Right renal pelvis (tissue), 4 donors: Measurements from ENCODE around the gene DKK3. TPM values are rescaled to one million over a fixed set of nuclear protein-coding genes. Genes with fewer than 3 reads are reported as not detected.

ENCODE experiments used
- DNase-seq, 4 donors: peaks; one replicate each; pipeline ENCODE4 v3.0.0-alpha.2; 2013; ENCODE audit warnings: low read depth in 4 of 4, low spot score in 3 of 4, missing footprints in 1 of 4
- polyA plus RNA-seq, 4 donors: library from polyadenylated mRNA; unstranded; fragments of 120-200 nt; gene quantifications; one replicate each; pipeline ENCODE4 v1.2.1, GENCODE V29; 2013; ENCODE audit not compliant: insufficient read length in 4 of 4

DKK3 gene
- polyA plus RNA-seq, 4 donors, result 71.7 to 80.8 (median 75.5) TPM

GRCh38 chr11:11985016-11985715 is 23.3 kb downstream of the DKK3 start:
- no peak for DNase-seq

DNA sequence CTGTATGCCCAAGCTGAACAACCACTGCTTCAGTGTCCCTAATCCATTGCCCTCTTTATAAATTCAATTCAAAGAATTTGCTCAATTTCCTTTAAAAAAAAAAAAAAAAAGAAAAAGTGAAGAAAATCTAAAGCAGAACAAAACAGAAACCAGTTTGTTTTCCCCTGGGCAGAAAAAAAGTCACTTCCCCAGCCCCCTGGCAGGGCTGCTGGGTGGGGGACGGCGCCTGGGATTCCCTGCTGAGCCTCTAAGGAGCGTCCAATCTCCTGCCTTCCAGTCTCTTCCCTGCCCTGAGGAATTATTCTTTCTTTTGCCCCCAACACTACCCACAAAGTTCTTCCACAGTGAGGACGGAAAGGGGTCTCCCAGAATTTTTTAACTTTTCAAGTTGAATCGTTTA is 23.9 kb downstream of the DKK3 start:
- no peak for DNase-seq

DNA sequence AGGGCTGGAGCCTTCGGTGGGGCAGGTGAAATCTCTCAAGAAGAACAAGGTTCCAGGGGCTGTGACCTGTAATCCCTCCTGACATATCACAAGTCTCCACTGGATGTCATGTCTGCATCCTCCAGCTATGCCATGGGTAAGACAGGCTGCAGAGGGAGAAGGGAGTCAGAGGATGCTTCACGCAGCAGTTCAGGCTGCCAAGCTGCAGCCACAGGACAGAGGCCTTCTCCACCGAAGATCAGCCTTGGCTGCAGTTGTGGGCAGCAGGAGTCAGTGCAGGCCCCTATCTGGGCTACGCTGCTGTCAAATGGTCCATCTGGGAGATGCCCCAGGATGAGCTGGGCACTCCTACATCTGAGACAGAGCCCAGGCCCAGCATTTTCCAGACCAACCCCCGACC is 25.0 kb downstream of the DKK3 start:
- no peak for DNase-seq

- DNase-seq, result no peak
These were observed 25.5 kb downstream of the DKK3 start for GRCh38 chr11:11982975-11983374.

DNA sequence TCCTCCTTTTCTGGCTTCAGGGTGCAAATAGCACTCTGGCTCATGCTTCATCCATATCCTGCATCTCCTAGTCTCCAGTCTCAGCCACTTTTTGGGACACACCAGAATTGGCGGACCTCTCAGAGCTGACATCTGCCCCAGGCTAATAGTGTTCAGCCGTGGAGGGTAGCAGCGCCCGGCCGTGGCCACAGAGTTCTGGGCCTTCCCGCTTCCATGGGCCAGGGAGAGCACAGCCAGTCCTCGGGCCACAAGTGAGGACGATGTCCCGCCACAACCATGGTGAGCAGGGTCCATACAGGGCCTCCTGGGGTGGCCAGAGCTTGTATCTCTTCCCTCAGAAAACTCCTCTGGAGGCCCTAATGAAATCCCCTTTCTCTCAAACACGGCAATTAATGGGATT is 26.0 kb downstream of the DKK3 start:
- DNase-seq, result no peak

DNA sequence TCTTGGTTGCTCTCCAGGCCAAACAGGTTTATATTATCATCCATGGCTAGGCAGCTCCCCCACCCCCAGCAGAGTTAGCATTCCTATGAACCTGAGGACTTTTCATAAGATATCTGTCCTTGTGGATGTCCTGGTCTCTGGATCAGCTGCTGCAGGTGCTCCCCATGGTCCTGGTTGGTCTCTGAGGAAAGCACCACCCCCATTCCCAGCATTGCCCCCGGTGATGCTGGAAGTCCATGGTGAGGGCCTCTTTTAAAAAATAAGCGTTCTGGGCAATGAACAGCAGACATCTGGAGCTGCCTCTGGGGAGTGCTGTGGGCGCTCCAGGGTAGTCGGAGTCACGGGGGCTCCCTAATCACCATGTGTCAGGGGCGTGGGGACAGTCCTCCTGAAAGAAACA is 26.6 kb downstream of the DKK3 start:
- DNase-seq, result no peak

DNA sequence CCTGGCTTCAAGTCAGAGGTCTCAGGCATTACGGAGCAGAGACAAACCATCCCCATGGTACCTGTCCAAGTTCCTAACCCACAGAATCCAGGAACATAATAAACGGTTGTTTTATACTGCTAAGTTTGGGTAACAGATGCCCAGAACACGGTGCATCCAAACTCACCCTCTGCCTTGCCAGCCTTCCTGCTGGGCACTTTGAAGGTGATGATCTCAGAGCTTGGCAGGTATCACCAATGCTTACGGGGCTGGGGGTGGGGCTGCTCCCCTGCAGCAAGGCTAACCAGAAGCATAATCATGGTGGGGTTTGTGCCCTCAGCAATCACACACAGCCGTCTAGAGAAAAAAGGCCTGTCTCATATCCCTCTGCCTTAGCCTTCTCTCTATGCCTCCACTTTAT is 27.1 kb downstream of the DKK3 start:
- no peak for DNase-seq

DNA sequence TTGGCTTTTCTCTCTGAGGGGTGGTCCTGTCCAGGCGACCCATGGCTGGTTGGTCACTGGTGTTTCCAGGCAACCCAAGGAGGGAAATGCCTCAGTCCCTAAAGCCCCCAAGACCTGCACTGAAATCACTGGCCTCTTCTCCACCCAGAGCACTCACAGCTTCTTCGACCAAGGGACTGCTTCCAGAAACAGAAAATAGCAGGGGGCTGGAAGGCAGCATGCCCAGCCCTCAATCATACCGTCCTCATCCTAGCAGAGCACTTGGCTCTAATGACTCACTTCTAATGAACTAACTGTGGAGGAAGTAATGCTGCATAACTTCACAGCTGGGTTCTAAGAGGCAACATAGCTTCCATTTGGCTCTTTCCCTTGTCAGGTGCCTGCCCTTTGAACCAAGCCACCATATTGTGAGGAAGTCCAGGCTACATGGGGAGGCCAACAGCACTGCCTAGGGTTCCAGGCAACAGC is 27.6 kb downstream of the DKK3 start:
- DNase-seq, result no peak

GRCh38 chr11:11980200-11980599 is 28.2 kb downstream of the DKK3 start:
- no peak for DNase-seq

DNA sequence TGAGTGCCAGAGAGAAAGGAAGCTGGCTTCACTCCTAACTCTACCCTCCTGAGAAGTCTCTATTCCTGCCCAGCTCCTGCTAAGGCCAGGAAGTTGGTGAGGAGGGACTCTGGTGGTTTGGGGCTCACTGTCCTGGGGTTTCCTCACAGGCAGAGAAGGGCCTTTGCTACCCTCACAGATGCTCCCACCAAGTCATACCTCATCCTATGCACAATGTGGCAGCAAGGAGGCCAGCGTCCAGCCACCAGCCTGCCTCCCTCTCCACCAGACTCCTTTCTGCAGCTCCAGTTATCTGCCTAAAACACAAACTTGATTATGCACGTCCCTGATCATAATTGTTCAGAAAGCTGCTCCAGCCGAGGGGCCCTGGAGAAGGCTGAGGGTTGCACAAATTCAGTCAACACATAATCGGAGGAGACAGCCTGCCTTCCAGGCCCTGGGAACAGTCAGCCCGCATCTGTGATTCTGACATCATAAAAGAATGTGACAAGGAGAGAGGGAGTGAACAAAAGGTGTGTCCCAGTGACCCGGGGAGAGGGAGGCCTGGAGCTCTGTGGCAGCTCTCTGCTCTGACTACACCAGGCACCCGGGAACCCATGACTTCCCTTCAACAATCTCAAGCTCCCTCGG is 28.8 kb downstream of the DKK3 start:
- DNase-seq, result peak in 1 of 4 donors; percentile 17

DNA sequence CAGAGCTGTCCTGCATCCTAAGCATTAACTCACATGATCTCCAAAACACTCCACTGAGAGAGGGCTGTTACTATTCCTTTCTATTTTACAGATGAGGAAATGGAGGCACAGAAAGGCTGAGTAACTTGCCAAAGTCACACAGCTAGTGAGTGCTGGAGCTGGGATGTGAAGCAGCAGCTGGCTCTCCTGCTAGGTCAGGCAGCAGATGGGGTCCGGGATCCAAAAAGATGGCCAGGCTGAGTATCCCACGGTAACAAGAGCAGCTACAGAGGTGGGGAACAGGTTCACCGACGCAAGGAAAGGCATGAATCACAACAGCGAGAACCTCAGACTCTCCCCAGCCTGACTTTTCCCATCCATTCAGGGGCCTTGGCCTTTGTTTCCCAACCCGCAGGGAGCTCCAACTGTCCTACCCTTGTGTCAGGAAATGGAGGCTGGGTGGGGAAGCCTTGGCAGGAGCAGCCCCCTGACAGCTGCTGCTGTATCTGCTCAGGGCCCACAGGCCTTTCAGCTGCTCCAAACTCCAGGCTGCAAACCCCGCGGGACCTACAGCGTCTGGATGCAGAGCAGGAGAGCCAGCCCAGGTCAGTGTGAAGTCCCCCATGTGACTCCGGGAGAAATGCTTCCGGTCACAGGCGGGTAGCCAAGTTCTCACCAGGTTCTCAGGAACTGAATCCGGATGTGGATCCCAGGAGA is 29.5 kb downstream of the DKK3 start:
- DNase-seq, result peak in 1 of 4 donors; percentile 57

DNA sequence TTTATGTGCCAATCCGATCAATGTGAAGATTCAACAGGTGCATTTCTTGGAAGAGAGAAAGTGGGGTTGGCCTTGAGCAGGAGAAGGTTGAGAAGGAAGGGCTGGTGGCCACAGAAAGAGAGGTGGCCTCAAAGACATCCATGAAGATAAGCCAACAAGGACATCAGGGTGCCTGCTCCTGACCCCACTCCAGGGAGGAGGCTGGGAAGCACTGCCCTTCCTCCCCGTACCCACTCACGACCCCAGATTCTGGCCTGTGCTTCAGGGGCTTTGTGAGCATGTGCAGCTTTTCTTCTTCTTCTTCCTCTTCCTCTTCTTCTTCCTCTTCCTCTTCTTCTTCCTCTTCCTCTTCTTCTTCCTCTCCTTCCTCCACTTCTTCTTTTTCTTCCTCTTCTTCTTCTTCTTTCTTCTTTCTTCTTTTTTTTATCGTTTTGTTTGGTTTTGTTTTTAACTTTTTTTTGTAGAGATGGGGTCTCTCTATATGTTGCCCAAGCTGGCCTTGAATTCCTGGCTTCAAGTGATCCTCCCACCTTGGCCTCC is 30.3 kb downstream of the DKK3 start:
- DNase-seq, result no peak

DNA sequence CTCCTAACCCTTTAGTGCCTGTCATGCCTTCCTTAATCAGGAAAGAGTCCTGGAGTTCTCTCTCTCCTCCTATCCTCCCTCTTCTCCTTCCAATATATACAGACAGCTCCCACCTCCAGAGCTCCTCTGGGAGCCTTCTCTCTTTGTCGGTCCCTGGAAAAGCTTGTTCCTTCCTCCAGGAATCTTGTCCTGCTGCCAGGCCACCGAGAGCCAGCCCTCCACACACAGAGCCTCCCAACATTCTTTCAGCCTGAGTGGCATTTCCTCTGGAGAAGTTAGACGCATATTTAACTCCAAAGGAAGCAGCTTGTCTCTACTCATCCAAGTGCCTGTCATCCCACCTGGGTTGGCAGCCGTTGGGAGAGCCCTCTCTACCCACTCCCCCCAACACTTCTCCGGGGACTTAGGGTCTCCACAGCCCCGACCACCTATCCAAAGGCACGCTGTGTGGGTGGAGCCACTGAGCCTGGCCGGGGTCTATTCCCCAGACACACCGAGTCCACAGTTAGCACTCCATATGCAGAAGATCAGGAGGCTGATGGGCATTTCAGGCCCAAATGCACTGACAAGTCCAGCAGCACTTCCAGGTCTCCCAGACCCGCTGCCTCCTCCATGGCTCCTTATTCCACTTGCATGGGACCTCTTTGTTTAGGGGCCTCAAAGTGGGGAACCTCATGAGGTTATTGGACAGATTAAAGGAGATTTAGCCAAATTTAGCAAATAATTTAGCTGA is 31.1 kb downstream of the DKK3 start:
- DNase-seq, result peak in 1 of 4 donors; percentile 38

GRCh38 chr11:11976481-11977127 is 31.8 kb downstream of the DKK3 start:
- no peak for DNase-seq

DNA sequence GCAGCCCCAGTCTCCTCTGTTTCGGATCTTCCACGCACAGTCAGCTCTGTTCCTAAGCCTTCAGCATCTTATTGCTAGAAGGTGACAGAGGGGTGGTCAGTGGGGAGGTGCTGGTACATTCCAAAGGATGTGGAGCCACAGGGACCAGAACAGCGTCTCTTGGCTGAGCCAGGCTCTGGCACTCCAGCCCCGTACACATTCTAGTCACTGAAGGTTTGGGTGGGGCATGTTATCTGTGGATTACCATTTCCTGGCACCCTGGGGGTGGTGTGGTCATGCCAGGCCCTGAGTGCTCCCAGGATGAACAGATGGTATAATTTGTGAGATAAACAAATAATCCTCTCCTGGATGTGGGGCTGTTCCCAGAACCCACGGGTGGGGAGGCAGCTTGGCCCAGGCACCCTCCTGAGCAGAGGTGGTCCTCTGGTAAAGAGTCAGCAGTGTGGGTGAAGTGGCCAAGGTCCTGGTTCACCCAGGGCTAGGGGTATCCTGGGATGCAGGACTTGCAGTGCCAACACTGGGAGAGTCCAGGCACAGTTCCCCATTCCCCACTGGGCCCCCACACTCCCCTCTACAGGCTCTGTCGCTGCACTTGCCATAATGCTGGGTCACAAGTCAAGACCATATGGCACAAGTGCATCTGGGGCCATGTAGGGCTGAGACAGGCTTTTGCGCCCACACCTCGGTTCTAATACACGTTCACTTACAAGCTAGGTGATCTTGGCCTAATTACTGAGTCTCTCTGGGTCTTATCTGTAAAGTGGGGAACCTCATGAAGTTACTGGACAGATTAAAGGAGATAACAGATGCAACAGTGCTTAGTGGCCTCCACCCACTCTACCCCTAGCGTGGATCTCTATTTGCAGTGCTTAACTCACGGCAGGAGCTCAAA is 33.0 kb downstream of the DKK3 start:
- no peak for DNase-seq

DNA sequence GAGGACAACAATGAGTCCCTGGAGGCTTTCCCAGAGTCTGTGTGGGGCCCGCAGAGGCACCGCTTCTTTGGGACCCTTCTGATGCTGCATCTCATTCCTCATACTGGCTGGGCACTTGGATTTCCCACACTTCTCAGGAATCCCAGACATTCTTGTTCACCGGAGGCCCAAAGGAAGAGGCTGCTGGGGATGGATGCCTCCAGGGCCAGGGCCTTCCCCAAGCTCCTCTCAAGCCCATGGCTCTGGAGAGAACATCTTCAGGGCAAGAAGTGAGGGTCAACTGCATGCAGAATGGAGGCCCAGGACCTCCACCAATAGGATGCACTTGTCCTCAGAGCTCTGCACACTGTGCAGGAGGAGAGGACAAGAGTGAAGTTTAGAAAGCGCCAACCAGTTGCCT is 34.6 kb downstream of the DKK3 start:
- no peak for DNase-seq

DNA sequence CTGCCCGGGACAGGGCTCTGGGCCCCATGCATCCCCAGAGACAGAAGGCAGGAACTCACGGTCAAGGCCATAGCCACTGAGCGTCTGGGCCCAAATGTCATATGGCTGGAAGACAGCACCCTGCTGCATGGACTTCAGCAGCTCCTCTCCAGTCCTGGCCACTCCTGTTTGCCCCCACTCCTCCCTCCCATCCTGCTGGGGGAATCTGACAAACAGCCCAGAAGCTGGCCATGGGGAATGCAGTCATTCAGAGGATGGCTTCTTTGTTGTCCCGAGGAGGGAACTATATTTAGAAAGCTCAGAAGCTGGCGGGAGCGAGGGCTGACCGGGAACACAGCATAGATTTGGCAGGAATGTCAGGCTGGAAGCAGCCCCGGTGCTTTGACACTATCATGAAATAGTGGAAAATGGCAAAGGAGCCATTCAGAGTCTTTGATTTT is 35.0 kb downstream of the DKK3 start:
- peak in 1 of 4 donors; percentile 36 for DNase-seq

DNA sequence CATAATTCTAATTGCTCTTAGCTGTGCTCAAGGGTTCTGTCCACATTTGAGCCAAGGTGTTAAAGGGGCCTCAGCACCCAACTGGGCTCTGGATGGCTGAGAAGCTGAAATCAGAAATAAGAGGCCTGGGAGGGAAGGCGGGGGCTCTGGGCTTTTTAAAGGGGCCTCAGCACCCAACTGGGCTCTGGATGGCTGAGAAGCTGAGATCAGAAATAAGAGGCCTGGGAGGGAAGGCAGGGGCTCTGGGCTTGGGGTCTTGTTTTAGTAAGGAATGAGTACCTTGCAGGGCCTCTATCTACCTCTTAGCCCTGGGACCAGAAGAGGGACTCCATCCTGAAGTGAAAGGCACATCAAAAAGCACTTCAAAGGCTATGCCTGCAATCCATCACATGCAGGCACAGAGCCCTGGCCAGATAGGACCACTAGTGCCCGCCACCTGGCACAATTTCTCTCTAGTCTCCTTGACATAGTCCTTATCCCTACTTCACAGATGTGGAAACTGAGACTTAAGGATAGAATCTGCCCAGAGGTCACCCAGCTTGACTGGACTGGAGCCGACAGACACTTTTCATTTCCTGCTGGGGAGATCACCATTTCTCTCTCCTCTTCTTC is 35.6 kb downstream of the DKK3 start:
- DNase-seq, result no peak
